Astrocyte (in vitro differentiated cells and primary cell): ENCODE results near the gene SBF1.

Experiments used
- CTCF ChIP-seq: IDR thresholded peaks from 2 replicates; pipeline ENCODE4 v1.5.1; 2011; ENCODE audit warnings: low read depth, mild to moderate bottlenecking, inconsistent platforms, low read length, moderate library complexity; ENCODE audit not compliant: insufficient read depth
- EZH2 ChIP-seq: IDR thresholded peaks from 2 replicates; pipeline ENCODE4 v1.6.1; 2012; ENCODE audit warnings: mild to moderate bottlenecking, low read length, inconsistent platforms; ENCODE audit not compliant: insufficient read depth

GRCh38 chr22:50401907-50402306 lies 72.9 kb downstream of the SBF1 start:
- no peak for TF ChIP-seq CTCF
- TF ChIP-seq EZH2: no peak
